Spleen (tissue), 11 donors: ENCODE results near the gene COL8A1. TPM values are rescaled to one million over a fixed set of nuclear protein-coding genes. Genes with fewer than 3 reads are reported as not detected.

Experiments used
- DNase-seq: peaks from one replicate; pipeline ENCODE4 v3.0.0-alpha.2; 2020
- H3K27ac ChIP-seq, 8 donors: fragments of 200-600 bp; sonication (generic) in 7 of 8; 1 replicate in 4 of 8; 2 replicates in 4 of 8; pipeline versions ENCODE4 v1.5.0 to v1.8.0; 2016 to 2021; ENCODE audit warnings: inconsistent platforms in 4 of 8, mild to moderate bottlenecking in 4 of 8, moderate library complexity in 1 of 8
- H3K27me3 ChIP-seq, 7 donors: fragments of 200-600 bp; sonication (generic) in 6 of 7; replicated peaks in 1 of 7; 1 replicate in 4 of 7; 2 replicates in 3 of 7; pipeline versions ENCODE4 v1.5.0 to v1.8.0; 2016 to 2021; ENCODE audit warnings: inconsistent platforms in 3 of 7, mild to moderate bottlenecking in 1 of 7
- H3K36me3 ChIP-seq, 6 donors: fragments of 200-600 bp; sonication (generic) in 5 of 6; 1 replicate in 4 of 6; 2 replicates in 2 of 6; pipeline versions ENCODE4 v1.5.0 to v1.8.0; 2016 to 2021; ENCODE audit warnings: inconsistent platforms in 2 of 6
- H3K4me1 ChIP-seq, 6 donors: fragments of 200-600 bp; sonication (generic) in 5 of 6; 1 replicate in 3 of 6; 2 replicates in 3 of 6; pipeline versions ENCODE4 v1.5.0 to v1.8.0; 2016 to 2021; ENCODE audit warnings: inconsistent platforms in 3 of 6
- H3K4me3 ChIP-seq, 8 donors: fragments of 200-600 bp; sonication (generic) in 7 of 8; 1 replicate in 4 of 8; 2 replicates in 4 of 8; pipeline versions ENCODE4 v1.5.0 to v1.8.0; 2016 to 2021; ENCODE audit warnings: inconsistent platforms in 4 of 8, mild to moderate bottlenecking in 4 of 8, moderate library complexity in 2 of 8
- H3K9me3 ChIP-seq, 8 donors: fragments of 200-600 bp; sonication (generic) in 7 of 8; 1 replicate in 4 of 8; 2 replicates in 4 of 8; pipeline versions ENCODE4 v1.5.0 to v1.8.0; 2016 to 2021; ENCODE audit warnings: inconsistent platforms in 4 of 8
- POLR2A ChIP-seq, 3 donors: fragments of 450-650 bp; IDR thresholded peaks; one replicate each; pipeline ENCODE4 v1.5.1; 2017; ENCODE audit warnings: antibody characterized with exemption in 3 of 3, mild to moderate bottlenecking in 1 of 3
- POLR2AphosphoS5 ChIP-seq, 3 donors: sonication (generic); formaldehyde crosslinking; IDR thresholded peaks; one replicate each; pipeline ENCODE4 v1.5.1; 2017; ENCODE audit warnings: antibody characterized with exemption in 3 of 3
- WGBS, 5 donors: extraction: QIAGEN DNeasy Blood & Tissue Kit in 3 of 5; methylation state at CpG; one replicate each; pipeline versions ENCODE4 v1.1.5 to v1.1.7; 2013 to 2018; 5-methylcytosine and 5-hydroxymethylcytosine counted together
- intact Hi-C: fragments of 100-400 bp; cut with DNase I; formaldehyde crosslinking; loops from one replicate; pipeline ENCODE4 v1.15.0; 2023; ENCODE audit warnings: low total_unique reads
- polyA plus RNA-seq, 3 donors: library from polyadenylated mRNA; stranded (reverse); fragments of 200-250 nt; gene quantifications; one replicate each; pipeline ENCODE4 v1.2.1, GENCODE V29; 2013
- total RNA-seq, 7 donors: library from RNA; depleted of rRNA in 3 of 7; stranded (reverse); fragments of >200 nt in 3 of 7; fragmentation: NEBNext Ultra II Directional in 4 of 7; extraction: Animal tissue kit (Norgen Biotek cat#: 25700) in 4 of 7; gene quantifications; one replicate each; pipeline versions ENCODE4 v1.1.0 to v1.2.1, GENCODE V29; 2016 to 2021
- TF ChIP-seq, protein P1 (sequence below), 11 experiments: fragments of 200-600 bp in 7 of 11; fragments of 450-650 bp in 4 of 11; sonication (generic) in 4 of 11; IDR thresholded peaks in 8 of 11; conservative IDR thresholded peaks in 3 of 11; 1 replicate in 7 of 11; 2 replicates in 4 of 11; pipeline versions ENCODE4 v1.4.0 to v1.8.0; 2016 to 2021; ENCODE audit warnings: antibody characterized with exemption in 11 of 11, inconsistent platforms in 4 of 11, mild to moderate bottlenecking in 1 of 11
- donor health status: healthy with polysubstance abuse.
- donor health status: DM: no; HTN: no; CAD: no; lungs with moderate emphysema.
- donor health status: DM: no; HTN: no; CAD: no.
- donor health status: Bipolar disorder and iron deficiency.
- donor health status: healthy.
- donor health status: DM: no; HTN: no; CAD: no.
- donor health status: DM: yes; HTN: yes; CAD: no.

Gene COL8A1
- total and polyA plus RNA-seq, 10 donors: 0.22 to 3.1 (median 1.4) TPM

DNA sequence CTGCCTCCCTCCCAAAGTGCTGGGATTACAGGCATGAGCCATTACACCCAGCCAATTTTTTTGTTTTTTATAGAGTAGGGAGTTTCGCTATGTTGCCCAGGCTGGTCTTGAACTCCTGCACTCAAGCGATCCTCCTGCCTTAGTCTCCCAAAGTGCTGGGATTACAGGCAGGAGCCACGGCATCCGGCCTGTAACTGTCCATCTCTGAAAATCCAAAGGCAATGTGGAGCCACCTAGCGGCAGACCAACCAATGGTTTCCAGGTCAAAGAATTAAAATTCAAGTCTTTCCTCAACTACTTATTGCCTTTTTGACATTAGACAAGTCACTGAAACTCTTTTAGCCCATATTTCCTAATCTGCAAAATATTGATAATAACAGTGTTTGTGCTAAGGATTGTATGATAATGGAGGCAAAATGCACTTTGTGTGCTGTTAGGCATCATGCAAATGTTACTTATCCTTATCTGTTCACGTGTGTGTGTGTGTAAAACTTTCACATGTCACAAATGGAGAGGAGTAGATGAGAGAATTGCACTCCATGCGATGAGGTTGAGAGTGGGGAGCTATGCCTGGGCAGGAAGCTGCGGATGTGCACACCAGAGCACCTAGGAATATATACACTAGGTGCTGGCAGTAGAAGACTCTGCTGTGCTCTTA is 48.7 kb downstream of the COL8A1 start:
- H3K4me3 ChIP-seq: no peak overlapping the region
- no peak for TF ChIP-seq POLR2AphosphoS5 (IDR thresholded peaks at IDR 0.05)
- TF ChIP-seq, protein P1, sequence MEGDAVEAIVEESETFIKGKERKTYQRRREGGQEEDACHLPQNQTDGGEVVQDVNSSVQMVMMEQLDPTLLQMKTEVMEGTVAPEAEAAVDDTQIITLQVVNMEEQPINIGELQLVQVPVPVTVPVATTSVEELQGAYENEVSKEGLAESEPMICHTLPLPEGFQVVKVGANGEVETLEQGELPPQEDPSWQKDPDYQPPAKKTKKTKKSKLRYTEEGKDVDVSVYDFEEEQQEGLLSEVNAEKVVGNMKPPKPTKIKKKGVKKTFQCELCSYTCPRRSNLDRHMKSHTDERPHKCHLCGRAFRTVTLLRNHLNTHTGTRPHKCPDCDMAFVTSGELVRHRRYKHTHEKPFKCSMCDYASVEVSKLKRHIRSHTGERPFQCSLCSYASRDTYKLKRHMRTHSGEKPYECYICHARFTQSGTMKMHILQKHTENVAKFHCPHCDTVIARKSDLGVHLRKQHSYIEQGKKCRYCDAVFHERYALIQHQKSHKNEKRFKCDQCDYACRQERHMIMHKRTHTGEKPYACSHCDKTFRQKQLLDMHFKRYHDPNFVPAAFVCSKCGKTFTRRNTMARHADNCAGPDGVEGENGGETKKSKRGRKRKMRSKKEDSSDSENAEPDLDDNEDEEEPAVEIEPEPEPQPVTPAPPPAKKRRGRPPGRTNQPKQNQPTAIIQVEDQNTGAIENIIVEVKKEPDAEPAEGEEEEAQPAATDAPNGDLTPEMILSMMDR (IDR thresholded peaks at IDR 0.05 in 8 of 11, conservative IDR thresholded peaks at IDR 0.05 in 3 of 11): peak in 7 of 11 experiments; percentile 44 to 59 (median 55)
- TF ChIP-seq POLR2A (IDR thresholded peaks at IDR 0.05): no peak
- no peaks in the 10 kb centered on the region for H3K36me3 ChIP-seq
- 34 to 45% (median 40%) methylated on average over 8 of the region's 8 CpGs for WGBS, 5 donors
- H3K27me3 ChIP-seq: peaks cover 0 to 4% (median 0%) of the 10 kb centered on the region in 7 donors
- no peak for DNase-seq
- H3K9me3 ChIP-seq: no peaks in the 10 kb centered on the region
- no peaks in the 10 kb centered on the region for H3K4me1 ChIP-seq
- intact Hi-C loops: loop anchor here (5.0 to 10.0 kb wide), 2 partner anchors 190 to 862 kb away; no protein-coding TSS in a partner anchor
- H3K27ac ChIP-seq: no peak overlapping the region

DNA sequence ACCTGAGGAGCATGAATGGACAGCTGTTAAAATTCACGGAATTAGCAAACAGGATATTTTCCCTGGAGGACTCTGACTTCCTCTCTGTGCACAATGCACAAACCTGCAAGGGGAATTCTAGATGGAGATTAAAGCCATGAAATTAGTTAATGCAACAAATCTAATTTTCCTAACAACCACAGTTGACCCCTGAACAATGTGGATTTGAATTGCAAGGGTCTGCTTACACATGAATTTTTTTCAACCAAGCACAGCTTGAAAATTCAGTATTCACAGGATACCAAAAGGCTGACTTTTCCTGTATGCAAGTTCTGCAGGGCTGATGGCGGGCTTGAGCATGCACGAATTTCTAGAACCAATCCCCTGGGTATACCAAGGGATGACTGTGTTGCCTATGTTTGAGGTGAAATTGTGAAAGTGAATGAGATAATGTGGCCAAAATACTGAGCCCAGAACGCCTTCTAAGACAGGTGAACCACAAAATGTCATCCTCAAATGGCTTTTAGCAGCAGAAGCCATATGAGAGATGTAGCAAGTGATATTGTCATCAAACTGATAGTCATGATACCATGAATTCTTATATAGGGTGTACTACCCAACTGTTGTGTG is 52.5 kb downstream of the COL8A1 start:
- Histone ChIP-seq H3K4me1 (no peaks in the 10 kb centered on the region), H3K9me3 (no peaks in the 10 kb centered on the region), H3K27me3 (peaks cover 0 to 4% (median 0%) of the 10 kb centered on the region in 7 donors), H3K4me3 (no peak overlapping the region), H3K36me3 (no peaks in the 10 kb centered on the region), H3K27ac (no peak overlapping the region)
- DNase-seq: no peak
- WGBS, 5 donors: 67 to 74% (median 70%) methylated on average over 4 of the region's 4 CpGs
- TF ChIP-seq POLR2AphosphoS5 (IDR thresholded peaks at IDR 0.05) (no peak), POLR2A (IDR thresholded peaks at IDR 0.05) (no peak)
- TF ChIP-seq, protein P1 (IDR thresholded peaks at IDR 0.05 in 8 of 11, conservative IDR thresholded peaks at IDR 0.05 in 3 of 11): no peak
- intact Hi-C loops: no loop called here

DNA sequence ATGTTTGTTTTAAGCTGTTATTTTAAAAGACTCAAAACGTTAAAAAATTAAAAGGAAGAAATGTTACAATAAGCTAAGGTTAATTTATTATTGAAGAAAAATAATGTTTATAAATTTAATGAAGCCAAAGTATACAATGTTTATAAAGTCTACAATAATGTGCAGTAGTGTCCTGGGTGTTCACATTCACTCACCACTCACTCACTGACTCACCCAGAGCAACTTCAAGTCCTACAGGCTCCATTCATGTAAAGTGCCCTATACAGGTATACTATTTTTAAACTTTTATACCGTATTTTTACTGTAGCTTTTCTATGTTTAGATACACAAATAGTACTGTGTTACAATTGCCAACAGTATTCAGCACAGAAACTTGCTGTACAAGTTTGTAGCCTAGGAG is 55.2 kb downstream of the COL8A1 start:
- Histone ChIP-seq H3K27me3 (peaks cover 0 to 2% (median 0%) of the 10 kb centered on the region in 7 donors), H3K4me1 (no peaks in the 10 kb centered on the region), H3K36me3 (no peaks in the 10 kb centered on the region), H3K27ac (no peak overlapping the region), H3K9me3 (peaks cover 0 to 3% (median 0%) of the 10 kb centered on the region in 8 donors), H3K4me3 (no peak overlapping the region)
- intact Hi-C loops: no loop called here
- TF ChIP-seq POLR2A (IDR thresholded peaks at IDR 0.05): no peak
- no peak for TF ChIP-seq POLR2AphosphoS5 (IDR thresholded peaks at IDR 0.05)
- TF ChIP-seq, protein P1 (IDR thresholded peaks at IDR 0.05 in 8 of 11, conservative IDR thresholded peaks at IDR 0.05 in 3 of 11): no peak
- DNase-seq: no peak
- WGBS, 5 donors: 79 to 92% (median 83%) methylated on average over 2 of the region's 2 CpGs

- Histone ChIP-seq H3K9me3 (peaks cover 0 to 3% (median 0%) of the 10 kb centered on the region in 8 donors), H3K4me1 (no peaks in the 10 kb centered on the region), H3K27me3 (peaks cover 0 to 11% (median 0%) of the 10 kb centered on the region in 7 donors), H3K27ac (no peak overlapping the region), H3K4me3 (no peak overlapping the region), H3K36me3 (no peaks in the 10 kb centered on the region)
- TF ChIP-seq POLR2AphosphoS5 (IDR thresholded peaks at IDR 0.05): no peak
- TF ChIP-seq POLR2A (IDR thresholded peaks at IDR 0.05): no peak
- TF ChIP-seq, protein P1 (IDR thresholded peaks at IDR 0.05 in 8 of 11, conservative IDR thresholded peaks at IDR 0.05 in 3 of 11): no peak
- intact Hi-C loops: no loop called here
- DNase-seq: no peak
- WGBS, 5 donors: 81 to 94% (median 88%) methylated on average over 5 of the region's 5 CpGs
Measured at GRCh38 chr3:99696497-99696896, 58.1 kb downstream of the COL8A1 start.
